SU-DHL-6 (cell line): ENCODE results near the gene ABHD8.

Source experiments
- EZH2phosphoT487 ChIP-seq: fragments of 200-600 bp; sonication (generic), shearing (Covaris generic); conservative IDR thresholded peaks from 2 replicates; pipeline ENCODE4 v1.6.1; 2018; ENCODE audit warnings: mild to moderate bottlenecking, antibody characterized with exemption, low read length, moderate library complexity, mixed read lengths
- TF ChIP-seq, protein P1 (sequence below): fragments of 200-600 bp; sonication (generic); IDR thresholded peaks from one replicate; pipeline ENCODE4 v1.5.1; 2017; ENCODE audit warnings: antibody characterized with exemption, mild to moderate bottlenecking, low read length, moderate library complexity; ENCODE audit not compliant: insufficient read depth, poor library complexity, severe bottlenecking

- TF ChIP-seq, protein P1, sequence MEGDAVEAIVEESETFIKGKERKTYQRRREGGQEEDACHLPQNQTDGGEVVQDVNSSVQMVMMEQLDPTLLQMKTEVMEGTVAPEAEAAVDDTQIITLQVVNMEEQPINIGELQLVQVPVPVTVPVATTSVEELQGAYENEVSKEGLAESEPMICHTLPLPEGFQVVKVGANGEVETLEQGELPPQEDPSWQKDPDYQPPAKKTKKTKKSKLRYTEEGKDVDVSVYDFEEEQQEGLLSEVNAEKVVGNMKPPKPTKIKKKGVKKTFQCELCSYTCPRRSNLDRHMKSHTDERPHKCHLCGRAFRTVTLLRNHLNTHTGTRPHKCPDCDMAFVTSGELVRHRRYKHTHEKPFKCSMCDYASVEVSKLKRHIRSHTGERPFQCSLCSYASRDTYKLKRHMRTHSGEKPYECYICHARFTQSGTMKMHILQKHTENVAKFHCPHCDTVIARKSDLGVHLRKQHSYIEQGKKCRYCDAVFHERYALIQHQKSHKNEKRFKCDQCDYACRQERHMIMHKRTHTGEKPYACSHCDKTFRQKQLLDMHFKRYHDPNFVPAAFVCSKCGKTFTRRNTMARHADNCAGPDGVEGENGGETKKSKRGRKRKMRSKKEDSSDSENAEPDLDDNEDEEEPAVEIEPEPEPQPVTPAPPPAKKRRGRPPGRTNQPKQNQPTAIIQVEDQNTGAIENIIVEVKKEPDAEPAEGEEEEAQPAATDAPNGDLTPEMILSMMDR, result no peak
- TF ChIP-seq EZH2phosphoT487, result no peak
These were observed 20.7 kb upstream of the ABHD8 start for GRCh38 chr19:17323964-17324332.
